MM.1S (cell line): ENCODE results near the gene PFKFB4.

Experiments used
- EZH2 ChIP-seq: fragments of 300-600 bp; sonication (generic); optimal IDR thresholded peaks from 2 replicates; pipeline ENCODE3; 2017; ENCODE audit warnings: low read depth, mild to moderate bottlenecking, antibody characterized with exemption, low read length, mixed read lengths
- TF ChIP-seq, protein P1 (sequence below): fragments of 300-600 bp; sonication (generic); IDR thresholded peaks from 2 replicates; pipeline ENCODE4 v1.5.1; 2016; ENCODE audit warnings: antibody characterized with exemption, low read length, mixed read lengths

GRCh38 chr3:48476426-48477053, 80.1 kb downstream of the PFKFB4 start:
- TF ChIP-seq, protein P1, sequence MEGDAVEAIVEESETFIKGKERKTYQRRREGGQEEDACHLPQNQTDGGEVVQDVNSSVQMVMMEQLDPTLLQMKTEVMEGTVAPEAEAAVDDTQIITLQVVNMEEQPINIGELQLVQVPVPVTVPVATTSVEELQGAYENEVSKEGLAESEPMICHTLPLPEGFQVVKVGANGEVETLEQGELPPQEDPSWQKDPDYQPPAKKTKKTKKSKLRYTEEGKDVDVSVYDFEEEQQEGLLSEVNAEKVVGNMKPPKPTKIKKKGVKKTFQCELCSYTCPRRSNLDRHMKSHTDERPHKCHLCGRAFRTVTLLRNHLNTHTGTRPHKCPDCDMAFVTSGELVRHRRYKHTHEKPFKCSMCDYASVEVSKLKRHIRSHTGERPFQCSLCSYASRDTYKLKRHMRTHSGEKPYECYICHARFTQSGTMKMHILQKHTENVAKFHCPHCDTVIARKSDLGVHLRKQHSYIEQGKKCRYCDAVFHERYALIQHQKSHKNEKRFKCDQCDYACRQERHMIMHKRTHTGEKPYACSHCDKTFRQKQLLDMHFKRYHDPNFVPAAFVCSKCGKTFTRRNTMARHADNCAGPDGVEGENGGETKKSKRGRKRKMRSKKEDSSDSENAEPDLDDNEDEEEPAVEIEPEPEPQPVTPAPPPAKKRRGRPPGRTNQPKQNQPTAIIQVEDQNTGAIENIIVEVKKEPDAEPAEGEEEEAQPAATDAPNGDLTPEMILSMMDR = no peak
- TF ChIP-seq EZH2 = no peak
